OCI-LY3 (cell line): Measurements from ENCODE around the gene CHM.

Experiments
- CTCF ChIP-seq: fragments of 200-600, 300-600 bp; sonication (generic); IDR thresholded peaks from 2 replicates; pipeline ENCODE4 v1.5.1; 2014; ENCODE audit warnings: antibody characterized with exemption, low read length, low read depth
- EZH2phosphoT487 ChIP-seq: fragments of 200-600 bp; shearing (Covaris generic); IDR thresholded peaks from 2 replicates; pipeline ENCODE4 v1.6.1; 2018; ENCODE audit warnings: antibody characterized with exemption, mixed run types, low read depth

GRCh38 chrX:85941275-85941674, 106.1 kb downstream of the CHM start:
- TF ChIP-seq CTCF = no peak
- no peak for TF ChIP-seq EZH2phosphoT487
